T-helper 9 cell (primary cell): ENCODE results near the gene FBXO8.

ENCODE experiments used
- DNase-seq: peaks from one replicate; pipeline ENCODE4 v3.0.0-alpha.2; 2020

Gene FBXO8

DNA sequence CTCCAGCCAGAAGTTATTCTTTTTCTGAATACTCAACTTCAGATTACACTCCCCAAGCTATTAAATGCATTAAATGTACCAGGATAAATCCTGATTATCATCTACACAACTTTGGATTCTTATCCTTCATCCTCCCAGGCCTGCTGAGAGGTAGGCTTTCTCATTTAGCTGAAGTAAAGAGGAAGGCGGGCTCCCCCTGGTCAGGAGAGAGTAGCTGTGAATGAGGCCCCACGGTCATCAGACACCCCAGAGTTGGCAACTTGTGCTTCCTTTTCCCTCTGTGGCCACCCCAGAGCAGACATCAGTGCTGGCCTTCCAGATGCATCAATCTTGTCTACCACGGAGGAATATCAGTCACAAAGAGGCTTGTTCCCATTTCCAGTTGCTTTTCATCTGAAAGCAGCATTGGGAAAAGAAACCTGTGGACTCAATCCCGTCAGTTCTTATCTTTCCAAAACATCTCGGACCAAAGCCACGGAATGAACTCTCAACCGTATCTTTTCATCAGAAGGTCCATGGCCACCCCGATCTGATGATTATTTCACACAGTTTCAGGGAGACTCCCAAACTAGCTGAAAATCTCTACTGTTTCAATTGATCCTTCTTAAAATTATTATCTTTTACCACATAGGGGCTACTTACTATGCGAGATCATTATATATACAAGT, 79.2 kb downstream of the FBXO8 start:
- DNase-seq = no peak

DNA sequence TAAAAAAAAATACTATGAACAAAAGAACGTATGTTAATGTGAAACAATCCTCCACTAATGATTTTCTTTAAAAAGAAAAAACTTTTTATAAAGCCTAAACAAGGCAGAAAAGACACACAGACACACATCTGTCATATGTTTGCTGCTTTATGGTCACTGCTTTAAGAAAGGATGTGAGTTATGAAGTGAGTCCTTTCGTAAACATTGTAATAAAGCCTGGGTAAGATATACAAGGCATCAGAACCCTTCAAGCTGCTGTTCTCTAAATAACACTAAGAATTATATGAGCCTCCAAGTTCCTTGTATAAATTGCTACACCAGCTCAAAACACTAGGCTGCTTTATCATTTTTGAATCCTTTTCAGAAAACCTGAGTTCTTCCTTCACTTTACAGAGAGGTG, 81.6 kb downstream of the FBXO8 start:
- DNase-seq = no peak

DNA sequence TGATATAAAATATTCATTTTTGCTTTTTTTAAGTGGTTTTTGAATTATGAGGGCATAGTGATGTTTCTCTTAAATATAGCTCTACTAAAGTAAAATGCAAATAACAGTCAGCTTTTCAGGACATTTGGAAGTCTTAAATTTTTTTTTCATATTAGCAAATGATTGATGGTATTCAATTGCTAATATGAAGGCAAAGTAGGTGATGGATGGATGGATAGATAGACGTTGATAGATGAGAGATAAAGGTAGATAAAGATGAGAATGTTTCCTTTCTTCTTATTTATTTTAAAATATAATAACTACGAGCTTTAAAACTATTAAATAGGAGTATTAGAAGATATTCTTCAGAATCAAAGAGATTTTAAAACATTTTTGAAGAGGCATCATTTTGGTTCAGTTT, 83.7 kb downstream of the FBXO8 start:
- DNase-seq = no peak

DNA sequence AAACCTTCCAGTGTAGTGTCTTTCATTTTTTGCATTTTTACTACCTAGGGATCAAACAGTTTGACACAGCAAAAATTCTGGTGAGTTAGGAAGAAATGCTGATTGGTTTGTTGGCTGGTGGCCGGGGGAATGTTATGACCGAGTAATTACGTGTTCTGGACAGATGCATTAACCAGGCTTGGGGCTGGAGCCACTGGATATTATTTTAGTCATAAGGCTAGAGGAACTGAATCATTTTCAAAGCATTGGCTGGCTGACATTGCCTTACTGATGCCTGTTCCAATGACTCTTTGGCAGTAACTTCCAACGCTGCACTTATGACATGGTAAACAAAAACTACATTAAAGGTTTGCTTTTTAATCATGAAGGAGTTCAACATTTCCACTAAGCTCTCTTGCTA, 84.6 kb downstream of the FBXO8 start:
- no peak for DNase-seq

GRCh38 chr4:174198396-174198795, 85.1 kb downstream of the FBXO8 start:
- no peak for DNase-seq

DNA sequence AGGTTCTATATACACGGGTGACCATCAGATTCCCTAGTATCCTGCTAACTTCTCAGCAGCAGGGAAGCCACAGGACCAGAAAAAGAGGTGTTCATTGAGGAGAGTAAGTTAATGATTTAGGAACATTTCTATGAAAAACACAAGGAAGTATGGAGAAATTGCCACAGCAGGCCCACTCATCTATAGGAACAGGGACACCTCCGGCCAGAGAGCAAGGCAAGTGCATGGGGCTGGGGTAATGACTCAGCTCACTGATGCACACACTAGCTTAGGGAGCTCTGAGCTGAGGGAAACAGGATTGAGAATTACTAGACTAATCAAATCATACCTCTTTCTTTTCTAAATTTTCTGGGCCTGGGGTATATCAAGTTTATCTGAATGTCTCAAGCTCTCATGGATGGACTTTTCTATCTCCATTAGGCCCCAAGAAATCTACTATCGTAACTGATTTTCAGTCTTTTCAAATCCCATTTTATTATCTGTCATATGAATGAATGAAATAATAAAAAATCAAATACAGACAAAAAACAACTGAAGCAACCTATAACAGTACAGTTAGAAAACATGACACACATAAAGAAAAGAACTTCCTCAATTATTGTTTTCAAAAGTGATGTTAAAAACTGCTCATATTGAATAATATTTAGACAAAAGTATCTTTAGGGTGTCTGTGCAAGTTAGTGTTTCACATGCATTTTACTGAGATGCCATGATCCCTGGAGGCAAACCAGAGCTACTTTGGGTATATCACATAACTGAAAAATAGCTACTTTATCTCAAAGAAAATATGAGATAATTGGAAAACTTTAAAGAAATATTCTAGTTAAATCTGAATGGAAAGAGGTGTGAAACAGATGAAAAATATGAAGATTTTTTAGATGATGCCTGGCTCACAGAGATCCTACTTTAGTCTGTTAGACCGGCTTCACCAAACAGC, 89.8 kb downstream of the FBXO8 start:
- DNase-seq = no peak

GRCh38 chr4:174192943-174193342, 90.5 kb downstream of the FBXO8 start:
- DNase-seq = no peak

GRCh38 chr4:174190832-174191500, 92.5 kb downstream of the FBXO8 start:
- no peak for DNase-seq

DNA sequence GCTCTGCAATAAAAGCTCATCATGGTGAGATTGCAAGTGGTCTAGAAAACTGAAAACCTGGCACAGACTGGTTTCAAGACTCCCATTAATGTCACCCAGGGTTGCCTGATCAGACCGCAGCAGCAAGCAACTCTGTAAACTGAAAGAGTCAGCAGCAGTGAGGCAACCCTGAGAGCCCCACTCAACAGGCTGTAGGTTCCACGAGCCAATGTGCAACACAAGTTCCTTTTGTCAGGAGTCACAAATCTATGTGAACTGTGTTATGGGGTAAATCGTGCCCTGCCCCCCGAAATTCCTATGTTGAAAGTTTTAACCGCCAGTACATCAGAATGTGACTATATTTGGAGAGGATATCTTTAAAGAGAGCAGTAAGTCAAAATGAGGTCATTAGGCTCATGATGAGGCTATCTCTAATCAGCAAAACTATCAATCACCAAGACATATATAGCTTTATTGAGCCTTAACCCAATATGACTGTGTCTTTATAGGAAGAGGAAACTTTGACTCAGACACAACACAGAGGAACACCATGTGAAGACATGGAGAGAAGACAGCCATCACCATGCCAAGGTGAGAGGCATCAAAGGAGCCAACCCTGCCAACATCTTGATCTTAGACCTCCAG, 94.0 kb downstream of the FBXO8 start:
- DNase-seq = no peak
